Measurements from ENCODE around the gene FIGN.

The FIGN gene

DNA sequence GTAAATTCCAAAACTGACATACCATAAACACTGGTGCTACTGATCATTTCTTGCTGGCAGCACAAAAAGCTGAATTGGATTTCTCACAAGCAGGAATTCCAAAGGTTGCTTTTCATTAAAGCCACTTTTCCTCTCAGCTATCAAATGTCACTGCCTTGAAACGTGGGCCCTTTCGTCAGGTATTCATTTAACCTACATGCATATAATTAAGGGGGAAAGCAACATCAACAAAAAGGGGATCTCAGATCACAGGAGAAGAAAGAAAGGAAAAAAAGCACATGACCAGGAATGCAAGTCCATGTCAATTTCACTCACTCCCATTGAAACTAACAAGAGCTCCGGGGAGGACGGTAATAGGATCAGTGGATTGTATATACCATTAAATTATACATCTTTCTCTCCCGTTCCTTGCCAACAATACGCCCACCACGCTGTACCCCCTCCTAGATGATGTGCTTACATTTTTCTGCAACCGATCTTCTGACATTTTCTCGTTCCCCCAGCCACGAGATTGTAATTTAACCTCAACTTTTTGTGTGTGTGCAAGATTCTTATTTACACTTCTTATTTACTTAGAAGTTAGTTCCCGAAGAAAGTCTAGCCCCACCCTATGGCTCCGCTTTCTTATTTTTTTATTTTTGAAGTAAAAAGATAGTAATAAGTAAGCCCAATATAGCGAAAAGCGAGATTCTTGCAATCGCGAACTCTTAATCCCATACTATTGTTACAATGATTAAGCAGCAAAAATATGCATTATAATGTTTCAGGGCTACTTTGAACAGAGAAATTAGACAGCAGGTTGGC lies 725 bp downstream of the FIGN start:
- no peak for DNase-seq

DNA sequence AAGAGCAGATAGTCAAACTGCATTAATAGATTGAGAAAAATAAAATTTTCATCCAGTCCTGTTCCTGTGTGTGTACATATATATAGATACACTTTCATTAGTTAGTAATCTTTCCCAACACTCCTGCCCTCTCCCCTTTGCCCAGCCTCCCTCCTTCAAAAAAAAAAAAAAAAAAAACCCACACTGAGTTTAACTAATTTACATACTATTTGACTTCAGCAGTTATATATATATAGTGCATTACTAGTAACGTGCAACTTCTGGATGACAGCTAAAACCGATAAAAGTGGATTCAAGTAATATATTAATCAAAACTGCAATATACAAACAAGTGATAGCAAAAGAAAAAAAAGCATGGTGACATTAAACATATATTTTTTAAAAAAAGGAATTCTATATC lies 1.4 kb downstream of the FIGN start:
- DNase-seq: no peak

DNA sequence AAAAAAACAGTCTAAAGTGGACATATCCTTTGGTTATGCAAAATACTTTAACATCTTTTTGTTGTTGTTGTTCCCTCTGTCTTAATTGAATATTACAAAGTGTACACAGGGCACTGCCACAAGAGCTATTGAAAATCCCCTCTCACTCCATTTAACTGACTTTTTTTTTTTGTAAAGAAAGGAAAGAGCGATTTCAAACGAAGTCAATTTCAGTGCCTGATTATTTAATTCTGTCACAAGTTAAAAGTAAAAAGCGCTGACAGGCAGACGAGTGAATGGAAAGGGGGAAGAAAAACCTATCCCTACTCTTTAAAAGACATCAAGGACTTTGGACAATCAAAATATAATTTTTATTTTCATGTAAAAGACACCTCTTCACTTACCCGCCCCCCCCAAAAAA lies 1.9 kb downstream of the FIGN start:
- no peak for DNase-seq

DNA sequence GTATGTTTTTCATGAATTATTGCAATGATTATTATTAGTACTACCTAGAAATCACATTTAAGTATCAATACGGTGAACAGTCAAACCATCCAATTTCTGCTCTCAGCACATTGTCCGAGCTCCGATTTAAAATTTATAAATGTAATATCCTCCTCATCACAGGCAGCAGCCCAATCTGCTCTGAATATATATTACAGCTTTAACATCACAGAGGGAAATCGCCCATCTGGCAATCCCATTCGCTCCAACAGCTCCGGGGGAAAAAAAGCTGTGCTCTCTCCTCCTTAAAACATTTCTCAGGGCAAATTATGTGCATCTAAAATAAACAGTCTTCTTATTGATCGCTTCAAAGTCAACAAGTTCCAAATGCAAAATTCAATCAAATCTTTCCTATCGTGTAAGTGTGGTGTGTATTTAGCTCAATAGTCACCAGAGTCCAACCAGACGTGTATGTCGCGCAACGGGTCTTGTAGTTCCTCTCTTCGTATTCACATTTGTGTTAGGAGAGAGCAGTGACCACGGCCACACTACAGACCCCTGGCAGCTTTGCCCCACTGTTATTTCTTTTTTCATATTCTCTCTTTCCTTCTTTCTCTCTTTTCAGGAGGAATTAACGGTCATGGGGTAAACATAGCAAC lies 2.4 kb downstream of the FIGN start:
- no peak for DNase-seq

DNA sequence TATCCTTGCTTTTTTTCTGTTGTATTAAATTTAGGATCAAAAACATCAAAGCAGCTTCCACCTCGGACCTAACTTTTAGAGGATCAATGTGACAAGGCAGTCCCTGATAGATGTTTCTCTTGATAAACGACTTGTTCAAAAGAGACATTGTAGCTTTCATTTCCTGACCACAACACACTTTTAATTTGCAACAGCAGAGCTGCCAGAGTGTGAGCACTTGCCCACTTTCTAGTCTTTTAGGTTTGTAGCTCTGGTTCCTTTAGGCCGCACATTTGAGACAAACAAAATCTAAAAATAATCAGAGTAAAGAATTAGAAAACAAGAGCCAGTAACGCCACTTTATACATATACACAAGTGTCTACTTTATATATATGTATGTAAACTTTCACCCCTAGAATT lies 3.1 kb downstream of the FIGN start:
- DNase-seq: no peak

DNA sequence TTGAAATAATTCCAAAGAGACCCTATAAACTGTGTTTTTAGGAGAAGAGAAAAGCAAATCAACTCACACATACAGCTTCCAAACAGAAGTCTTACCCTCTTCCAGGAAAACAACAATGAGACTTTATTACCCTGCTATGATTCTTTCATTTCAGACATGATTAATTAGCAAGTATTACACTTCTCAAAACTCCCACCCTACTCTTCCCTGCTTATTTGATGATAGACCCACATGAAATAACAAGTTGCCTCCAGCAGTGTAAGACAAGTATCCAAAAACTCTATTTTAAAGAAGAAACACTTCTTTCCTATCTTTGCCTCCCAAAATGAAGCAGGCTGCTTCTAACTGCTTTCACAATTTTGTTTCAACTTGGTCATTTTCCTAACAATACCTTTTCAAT lies 4.1 kb downstream of the FIGN start:
- no peak for DNase-seq

DNA sequence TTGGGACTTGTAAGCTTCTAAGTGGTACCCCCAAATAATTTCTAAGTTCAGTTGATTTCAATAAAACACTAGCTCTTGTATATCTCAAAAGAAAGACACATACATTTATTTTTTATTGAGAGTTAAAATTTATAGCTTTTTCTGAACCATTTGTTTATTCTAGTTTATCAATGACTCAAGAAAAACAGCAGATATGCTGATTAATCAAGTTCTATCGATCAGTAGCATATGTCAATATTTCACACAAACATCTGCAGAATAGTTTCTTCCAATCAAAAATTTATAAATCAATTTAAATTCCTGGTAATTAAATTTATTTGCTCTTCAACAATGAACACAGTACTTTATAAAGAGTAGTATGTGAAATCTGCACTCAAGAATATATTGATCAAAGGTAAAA lies 5.3 kb downstream of the FIGN start:
- no peak for DNase-seq

DNA sequence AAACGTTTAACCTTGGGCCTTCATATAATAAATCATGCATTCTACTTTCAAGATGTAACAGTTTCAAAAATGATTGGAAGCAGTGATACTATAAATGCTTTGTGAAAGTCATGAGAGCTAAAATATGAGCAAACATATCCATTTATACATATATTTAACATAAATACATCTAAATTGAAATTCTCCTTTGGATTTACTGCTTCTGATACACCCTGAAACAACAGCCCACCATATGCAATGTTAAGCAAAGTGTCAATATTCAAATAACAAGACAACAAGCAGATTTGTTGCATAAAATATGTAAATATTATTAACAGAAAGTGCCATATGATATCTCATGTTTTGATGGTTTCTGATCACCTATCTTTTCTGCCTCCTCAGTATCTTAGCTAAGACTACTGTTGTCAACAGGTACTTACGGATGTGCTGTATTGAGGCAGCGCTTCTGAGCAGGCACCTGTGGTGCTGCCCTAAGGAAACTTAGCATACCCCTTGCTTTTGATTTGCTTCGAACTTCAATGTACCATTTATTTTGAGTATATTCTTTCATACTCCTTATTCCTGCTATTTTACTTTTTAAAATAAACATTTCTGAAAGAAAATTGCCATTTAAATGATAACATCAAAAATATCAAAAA lies 6.1 kb downstream of the FIGN start:
- no peak for DNase-seq

DNA sequence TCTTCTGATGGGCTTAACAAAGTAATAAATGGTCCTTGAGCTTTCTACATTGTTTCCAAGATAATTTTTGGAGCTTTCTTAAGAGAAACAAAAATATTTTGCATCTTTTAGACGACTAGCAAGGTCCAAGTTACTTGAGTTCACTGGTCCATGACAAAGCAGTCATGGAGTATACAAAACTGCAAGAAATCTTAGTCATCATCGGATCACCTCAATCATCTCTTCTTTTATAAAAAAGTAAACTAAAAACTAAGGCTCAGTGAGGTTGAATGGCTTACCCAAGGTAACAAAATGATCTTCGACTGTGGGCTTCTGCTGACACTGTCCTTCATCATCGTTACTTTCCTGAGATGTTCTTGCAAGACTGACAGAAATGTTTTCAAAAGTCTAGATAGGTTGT lies 11.9 kb downstream of the FIGN start:
- DNase-seq: no peak

DNA sequence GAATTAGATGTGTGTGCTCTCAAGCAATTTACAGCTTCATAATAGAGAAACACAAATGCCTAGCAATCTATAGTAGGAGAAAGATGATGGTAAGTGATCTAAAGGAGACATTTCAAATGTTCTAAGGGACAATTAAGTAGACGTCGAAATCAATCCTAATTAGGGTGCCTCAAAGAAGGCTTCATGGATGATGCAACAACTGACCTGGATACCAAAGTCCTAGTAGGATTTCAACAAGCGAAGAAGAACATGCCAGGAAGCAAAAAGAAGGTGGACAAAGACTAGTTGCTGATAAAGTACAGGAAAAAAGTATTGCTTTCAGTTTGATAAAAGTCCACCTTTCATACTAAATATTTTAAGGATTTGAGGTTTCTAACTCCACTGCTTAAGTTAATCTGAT lies 12.5 kb downstream of the FIGN start:
- no peak for DNase-seq

DNA sequence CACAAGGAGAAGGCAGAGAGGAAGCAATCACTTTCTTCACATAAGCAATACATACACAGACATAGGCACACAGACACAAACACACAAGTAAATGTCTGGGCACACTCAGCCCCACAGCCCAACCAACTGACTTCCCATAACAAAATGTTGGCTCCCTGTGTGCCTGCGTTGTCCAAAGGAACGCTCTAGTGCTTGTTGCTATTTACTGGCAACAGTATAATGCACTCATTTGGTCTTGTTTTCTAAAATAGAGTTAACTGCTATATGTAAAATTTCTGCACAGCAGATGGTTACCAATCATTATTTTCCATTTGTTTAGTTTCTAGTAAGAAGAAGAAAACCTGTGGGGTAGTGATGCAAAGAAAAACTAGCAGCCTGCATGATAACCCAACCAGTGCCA lies 16.5 kb downstream of the FIGN start:
- DNase-seq: no peak

DNA sequence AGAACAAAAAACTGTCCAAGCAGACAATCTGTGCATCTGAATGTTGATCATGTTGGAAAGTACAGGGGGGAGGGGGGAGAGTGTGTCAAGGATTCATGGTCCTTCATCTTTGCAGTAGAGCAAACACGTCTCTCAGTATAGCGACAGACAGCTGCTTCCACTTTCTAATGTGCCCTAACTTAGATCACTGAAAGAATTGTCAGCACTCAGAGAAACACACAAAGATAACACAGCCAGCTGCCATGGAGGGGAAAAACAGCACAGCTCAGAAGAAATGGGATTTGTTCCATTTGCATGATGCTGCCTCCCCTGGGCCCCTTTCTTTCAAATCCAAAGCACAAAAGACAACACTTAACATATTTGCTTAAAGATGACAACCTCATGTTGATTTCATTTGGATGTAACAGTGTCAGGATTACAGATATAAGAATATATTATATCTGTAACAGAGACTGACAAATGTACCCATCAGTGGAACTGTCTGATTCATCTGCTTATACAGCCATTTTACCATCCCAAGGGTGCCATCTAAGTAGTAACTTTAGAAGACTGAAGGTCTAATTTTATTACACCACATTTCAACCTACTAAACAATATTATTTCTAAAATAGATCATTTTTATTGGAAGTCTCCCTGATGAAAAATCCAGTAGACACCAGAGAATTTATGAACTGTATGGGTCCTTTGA lies 17.7 kb downstream of the FIGN start:
- no peak for DNase-seq

DNA sequence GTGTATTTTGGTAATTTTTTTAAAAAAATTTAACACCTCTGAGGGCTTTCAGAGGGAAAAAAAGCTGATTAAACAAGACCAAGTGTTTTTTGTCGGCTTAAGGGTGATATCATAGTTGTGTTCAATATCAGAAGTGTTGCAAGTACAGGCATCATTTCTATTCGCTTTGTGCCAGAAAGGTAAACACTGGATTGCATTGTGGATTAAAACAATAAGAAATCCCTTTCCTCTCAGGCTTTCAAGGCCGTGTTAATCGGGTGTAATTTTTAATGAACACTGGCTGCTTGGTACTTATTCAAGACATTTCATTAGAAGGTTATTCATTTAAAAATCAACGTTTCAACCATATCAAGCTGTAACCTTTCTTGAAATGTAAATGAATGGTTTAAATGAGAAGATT lies 18.3 kb downstream of the FIGN start:
- DNase-seq: no peak

DNA sequence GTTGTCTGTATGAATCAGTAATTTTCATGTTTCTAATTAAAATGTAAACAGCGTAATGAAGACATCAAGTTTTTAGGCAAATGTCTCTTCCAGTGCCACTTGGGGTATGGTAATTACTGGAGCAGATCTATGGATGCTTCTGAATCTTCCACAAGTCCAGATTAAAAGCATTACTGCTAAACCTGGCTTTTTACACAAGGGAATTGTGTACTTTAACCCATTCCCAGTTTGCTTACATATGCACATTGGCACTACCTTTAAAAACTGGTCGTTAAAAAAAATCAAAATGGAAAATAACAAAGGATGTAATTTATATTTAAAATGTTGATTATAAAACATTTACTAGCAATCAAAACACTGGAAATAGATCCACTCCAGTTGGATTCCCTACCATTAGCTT lies 19.7 kb downstream of the FIGN start:
- no peak for DNase-seq

DNA sequence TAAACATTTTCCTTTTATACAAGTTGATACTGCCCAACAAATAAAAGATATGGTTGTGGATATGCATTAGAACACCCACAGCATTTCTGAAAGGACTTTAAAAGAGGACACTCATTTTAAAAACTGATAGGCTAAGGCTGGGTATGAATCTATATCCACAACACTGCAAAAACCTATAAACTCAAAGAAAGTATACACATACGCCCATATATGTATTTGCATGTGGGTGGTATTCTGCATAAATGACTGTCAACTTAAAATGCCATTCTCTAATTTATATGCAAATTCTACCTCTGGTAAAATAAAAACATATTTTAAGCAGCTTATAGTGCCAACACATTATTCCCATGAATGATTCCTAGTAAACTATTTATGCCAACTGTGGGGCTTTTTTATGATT lies 20.1 kb downstream of the FIGN start:
- DNase-seq: no peak

DNA sequence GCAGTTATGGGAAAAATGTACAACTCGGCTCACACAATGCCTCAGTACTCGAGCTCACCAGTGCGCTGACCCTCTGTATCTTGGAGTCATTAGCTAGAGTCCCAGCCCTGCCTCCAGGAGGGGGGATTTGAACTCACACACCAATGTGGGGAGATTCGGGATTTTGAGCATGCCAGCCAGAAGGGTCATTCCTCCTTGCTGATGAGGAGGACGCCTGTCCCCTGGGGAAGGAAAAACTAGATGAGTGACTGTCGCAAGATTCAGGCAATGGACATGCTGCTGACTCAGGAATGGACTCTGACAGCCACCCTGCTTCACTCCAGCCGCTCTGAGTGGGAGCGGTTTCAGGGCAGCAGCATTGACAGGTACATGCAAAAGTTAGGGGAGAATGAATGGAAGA lies 20.6 kb downstream of the FIGN start:
- no peak for DNase-seq

DNA sequence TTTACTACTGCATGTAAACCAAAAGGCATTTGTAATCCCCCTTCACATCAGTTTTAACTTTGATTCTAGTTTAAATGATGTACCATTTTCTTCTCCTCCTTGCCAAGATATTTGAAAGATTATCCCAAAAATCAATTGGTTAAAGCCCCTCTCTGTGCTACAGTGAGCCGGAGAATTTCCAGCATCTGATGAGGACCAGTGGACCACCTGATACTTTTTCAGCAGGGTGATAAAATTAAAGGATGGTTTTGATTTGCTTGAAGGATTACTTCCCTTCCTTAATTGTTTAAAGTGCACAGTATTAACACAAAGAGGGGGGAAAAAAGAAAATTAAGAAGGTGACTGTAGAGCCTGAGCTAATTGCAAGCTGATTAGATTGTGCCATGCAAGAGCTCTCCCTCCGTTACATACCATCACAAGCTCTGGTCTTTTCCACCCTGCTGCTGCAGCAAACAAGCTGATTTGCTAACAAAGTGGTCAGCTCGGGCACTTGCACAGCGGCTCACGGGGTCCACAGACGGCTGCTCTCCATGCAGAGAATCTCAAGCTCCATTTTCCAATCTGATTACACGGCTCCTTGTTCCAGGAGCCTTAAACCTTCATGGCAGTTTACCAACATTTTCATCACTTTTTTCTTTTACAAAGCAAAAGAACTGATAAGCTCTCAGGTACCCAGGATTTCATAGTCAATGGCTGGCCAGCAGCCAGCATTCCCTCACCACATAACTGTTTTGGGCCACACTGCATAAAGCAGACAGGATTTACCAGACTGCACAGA lies 22.1 kb downstream of the FIGN start:
- no peak for DNase-seq

DNA sequence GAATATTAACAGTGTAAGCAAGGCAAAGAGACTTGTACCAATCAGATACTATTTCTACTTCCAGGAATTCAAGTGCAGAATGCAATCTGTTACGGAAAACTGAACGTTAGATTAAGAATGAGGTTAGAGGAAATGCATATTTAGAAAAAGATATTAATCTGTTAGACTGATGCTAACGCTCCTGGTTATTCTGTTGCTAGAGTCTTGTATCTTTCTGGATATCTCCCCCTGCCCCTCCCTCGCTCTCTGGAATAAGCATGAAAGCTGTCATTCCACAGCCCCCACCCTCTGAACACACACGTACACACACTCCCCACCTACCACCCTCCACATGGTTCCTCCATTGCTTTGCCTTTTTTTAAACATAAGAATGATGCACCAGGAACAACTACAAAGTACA lies 24.1 kb downstream of the FIGN start:
- DNase-seq: no peak

DNA sequence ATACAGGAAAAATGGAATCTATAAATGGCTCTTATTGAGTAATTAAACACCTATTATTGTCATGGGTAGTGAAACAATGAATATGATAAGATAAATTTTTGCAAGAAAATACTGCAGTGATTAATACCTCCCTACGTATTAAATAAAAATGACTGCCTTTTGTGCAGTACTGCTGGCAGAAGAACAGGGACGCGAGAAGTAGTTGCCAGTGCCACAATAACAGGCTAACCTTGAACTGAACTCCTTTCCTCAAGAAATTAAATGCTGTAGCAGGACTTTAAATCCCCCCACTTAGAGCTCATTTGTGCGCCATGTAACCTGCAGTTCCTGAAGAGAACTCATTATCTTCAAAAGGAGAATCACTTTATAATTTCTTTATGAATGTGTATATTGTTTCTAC lies 24.6 kb downstream of the FIGN start:
- DNase-seq: no peak

DNA sequence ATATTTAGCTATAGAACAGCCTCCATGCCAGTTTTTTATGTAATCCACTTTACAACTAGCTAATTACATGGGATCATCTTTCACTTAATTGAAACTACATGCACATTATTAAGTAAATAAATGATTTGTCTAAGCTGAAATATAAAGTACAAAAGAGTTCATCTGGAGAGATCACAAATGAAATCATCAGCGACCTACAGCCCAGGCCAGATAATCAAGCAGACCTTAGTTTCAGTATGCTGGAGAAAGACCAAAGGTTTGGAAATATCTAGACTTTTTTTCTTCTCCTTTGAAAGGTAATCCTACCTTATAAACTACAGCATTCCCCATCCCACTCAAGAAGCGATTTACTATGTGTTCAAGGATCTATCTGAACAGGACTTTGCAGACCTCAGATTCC lies 26.5 kb downstream of the FIGN start:
- no peak for DNase-seq

DNA sequence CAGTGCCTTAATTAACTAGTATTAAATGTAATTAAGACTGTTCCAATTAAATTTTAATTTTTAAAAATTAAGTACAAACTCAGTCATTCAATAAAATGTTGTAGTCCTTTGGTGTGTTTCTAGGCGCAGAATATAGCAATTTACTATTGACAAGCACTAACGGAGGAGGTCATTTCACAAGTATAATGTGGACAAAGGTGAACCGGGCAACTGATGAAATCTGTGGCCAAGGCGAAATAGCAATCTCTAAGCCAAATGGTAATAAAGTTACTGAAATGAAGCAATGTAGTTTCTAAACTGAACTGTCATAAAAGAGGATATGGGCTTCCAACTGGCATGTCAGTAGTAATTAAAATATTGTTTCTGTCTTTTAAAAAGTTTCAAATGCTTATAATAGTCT lies 27.5 kb downstream of the FIGN start:
- DNase-seq: no peak

DNA sequence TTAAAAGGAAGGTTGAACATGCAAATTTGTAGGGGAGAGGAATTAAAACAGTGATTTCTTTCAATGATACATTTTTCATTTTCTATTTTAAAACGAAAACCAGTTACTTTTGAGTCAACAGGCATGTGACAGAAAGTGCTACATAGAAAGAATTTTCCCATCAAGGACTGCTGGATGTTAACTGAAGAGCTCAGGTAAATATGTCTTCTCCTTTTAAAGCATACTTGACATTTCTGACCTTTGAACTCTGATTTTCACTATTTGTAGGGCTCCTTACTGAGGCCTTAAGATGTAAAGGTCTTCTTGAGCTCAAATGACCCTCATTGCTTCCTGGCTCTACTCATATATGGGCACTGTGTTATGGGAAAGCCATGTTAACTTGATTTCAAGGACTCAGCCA lies 32.4 kb downstream of the FIGN start:
- DNase-seq: no peak

All from DMS 273 treated with DMSO at 0.1 percent for 48 hours (cell line).